ENCODE data around the gene AVPR2.

GRCh38 chrX:153954558-153955227 is 50.2 kb downstream of the AVPR2 start:
- no peak for TF ChIP-seq CTCF (IDR thresholded peaks at IDR 0.05; ENCODE audit: poor library complexity, severe bottlenecking)
- TF ChIP-seq TAF1 (IDR thresholded peaks at IDR 0.05; ENCODE audit: low read depth) = no peak
- TF ChIP-seq POLR2AphosphoS5 (IDR thresholded peaks at IDR 0.05) = no peak
- TF ChIP-seq SMC3 (conservative IDR thresholded peaks at IDR 0.05; ENCODE audit: poor library complexity) = no peak
- TF ChIP-seq REST (IDR thresholded peaks at IDR 0.05; ENCODE audit: borderline replicate concordance) = no peak
- TF ChIP-seq EP300 (conservative IDR thresholded peaks at IDR 0.05; ENCODE audit: poor library complexity, severe bottlenecking) = no peak
- TF ChIP-seq RAD21 (conservative IDR thresholded peaks at IDR 0.05) = no peak

All from neural cell (in vitro differentiated cells).